HG03060 (cell line): ENCODE data around the gene TLCD3B.

Experiments
- ATAC-seq: cut with Tn5 transposase; IDR thresholded peaks from one replicate; pipeline ENCODE4 v1.9.1; 2021; ENCODE audit warnings: low read depth, moderate number of reproducible peaks; ENCODE audit not compliant: unreplicated experiment

TLCD3B gene

GRCh38 chr16:30030841-30031413 lies at the start of gene TLCD3B:
Gene TLCD3B (minus strand): TSS chr16:30031271. CDS start chr16:30030527, 744 bp downstream.
- no peak for ATAC-seq

GRCh38 chr16:30079480-30079879 lies 48.4 kb upstream of the TLCD3B start:
- no peak for ATAC-seq

- no peak for ATAC-seq
Observed at GRCh38 chr16:30078744-30079143, 47.7 kb upstream of the TLCD3B start.

GRCh38 chr16:30077656-30078055 lies 46.6 kb upstream of the TLCD3B start:
- ATAC-seq, result no peak

GRCh38 chr16:30076276-30076791 lies 45.3 kb upstream of the TLCD3B start:
- no peak for ATAC-seq

GRCh38 chr16:30075503-30076275 lies 44.6 kb upstream of the TLCD3B start, which contains the start of gene PPP4C:
Gene PPP4C (plus strand): TSS chr16:30075994. CDS start chr16:30076378, 384 bp downstream.
- no peak for ATAC-seq

- no peak for ATAC-seq
Observed at GRCh38 chr16:30070490-30070889, 39.4 kb upstream of the TLCD3B start.

GRCh38 chr16:30069611-30070462 lies 38.8 kb upstream of the TLCD3B start:
- no peak for ATAC-seq

GRCh38 chr16:30068750-30069610 lies 37.9 kb upstream of the TLCD3B start:
- ATAC-seq, result no peak

GRCh38 chr16:30068333-30068732 lies 37.3 kb upstream of the TLCD3B start:
- no peak for ATAC-seq

- ATAC-seq, result no peak
Observed at GRCh38 chr16:30067584-30067916, 36.5 kb upstream of the TLCD3B start.

GRCh38 chr16:30066761-30067583 lies 35.9 kb upstream of the TLCD3B start:
- no peak for ATAC-seq

GRCh38 chr16:30065943-30066760 lies 35.1 kb upstream of the TLCD3B start:
- ATAC-seq, result no peak

GRCh38 chr16:30065102-30065942 lies 34.3 kb upstream of the TLCD3B start, which contains the start of gene ALDOA:
Gene ALDOA (plus strand): TSS chr16:30065760. CDS start chr16:30066898, 1,138 bp downstream.
- peak; percentile 38 for ATAC-seq

- ATAC-seq, result no peak
Observed at GRCh38 chr16:30064729-30065101, 33.6 kb upstream of the TLCD3B start.

GRCh38 chr16:30063893-30064728 lies 33.0 kb upstream of the TLCD3B start:
- no peak for ATAC-seq
